GM21447 (cell line): Measurements from ENCODE around the gene PDAP1.
A peak's percentile ranks its signal among the peaks of the same experiment; 100 is the strongest.
"Not testable (repeated sequence)": the region's sequence is repeated elsewhere in the genome, so short reads cannot be mapped to it uniquely, and the experiment has no call there.

ENCODE experiments used
- ATAC-seq: cut with Tn5 transposase; IDR thresholded peaks from one replicate; pipeline ENCODE4 v1.9.1; 2021; ENCODE audit not compliant: unreplicated experiment

PDAP1 gene

GRCh38 chr7:99396418-99397296 lies 11.7 kb downstream of the PDAP1 start:
- ATAC-seq, result no peak

GRCh38 chr7:99395616-99396327 lies 12.6 kb downstream of the PDAP1 start:
- no peak for ATAC-seq

- no peak for ATAC-seq
Measured at GRCh38 chr7:99394188-99394502, 14.3 kb downstream of the PDAP1 start.

DNA sequence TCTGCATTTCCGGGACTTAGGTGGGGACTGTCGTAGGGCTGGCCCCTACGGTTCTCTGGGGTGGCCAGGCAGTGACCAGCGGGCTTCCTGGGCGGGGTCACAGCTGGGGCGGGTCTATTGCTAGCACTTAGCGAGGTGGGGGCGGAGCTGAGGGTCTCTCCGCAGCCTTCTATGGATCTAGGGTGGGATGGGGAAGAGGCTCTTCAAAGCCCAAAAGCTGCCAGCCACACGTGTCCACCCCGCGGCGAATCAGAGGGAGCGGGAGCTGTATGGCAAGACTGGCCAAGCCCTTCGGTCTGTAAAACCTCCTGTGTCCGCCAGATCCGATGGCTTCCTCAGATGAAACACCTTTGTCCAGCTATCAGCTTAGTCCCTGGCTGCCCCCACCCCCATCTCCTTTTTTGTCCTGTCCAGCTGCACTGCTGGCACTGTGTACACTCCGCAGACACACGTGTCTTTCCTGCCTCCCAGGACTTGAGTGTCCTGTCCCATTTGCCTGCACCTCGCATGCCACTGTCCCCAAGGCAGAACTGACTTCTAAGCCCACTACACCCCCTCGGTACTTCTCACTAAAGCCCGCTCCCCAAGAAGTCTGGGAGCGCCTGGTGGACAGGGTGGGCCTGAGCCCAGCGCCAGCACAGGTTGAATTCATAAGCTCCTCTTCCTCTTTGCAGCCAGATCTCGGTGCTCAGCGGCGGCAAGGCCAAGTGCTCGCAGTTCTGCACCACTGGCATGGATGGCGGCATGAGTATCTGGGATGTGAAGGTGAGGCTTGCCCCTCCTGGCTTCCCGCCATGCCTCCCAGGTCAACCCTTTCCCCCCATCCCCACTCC lies 14.8 kb downstream of the PDAP1 start:
- peak; percentile 10 for ATAC-seq

DNA sequence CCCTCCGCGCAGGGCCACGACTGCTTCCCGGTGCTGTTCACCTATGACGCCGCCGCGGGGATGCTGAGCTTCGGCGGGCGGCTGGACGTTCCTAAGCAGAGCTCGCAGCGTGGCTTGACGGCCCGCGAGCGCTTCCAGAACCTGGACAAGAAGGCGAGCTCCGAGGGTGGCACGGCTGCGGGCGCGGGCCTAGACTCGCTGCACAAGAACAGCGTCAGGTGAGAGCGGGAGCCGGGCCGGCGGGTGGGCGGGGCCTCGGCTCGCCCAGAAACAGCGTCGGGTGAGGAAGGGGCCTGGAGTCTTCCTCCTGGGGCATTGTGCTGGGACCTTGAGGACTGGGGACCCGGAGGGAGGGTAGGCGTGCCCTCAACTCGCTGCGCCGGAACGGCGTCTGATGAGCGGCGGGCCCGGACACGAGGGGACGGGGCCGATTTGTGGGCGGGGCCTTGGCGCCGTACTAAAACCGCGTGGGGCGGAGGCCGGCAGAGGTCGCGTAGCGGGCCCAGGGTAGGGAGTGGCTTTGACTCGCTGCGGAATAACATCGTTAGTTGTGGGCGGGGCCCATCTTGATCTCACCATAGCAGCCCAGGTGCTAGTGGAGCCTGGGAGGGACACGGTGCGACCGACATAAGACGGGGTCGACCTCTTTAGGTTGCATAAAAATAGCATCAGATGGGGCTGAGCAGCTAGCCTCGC lies 15.6 kb downstream of the PDAP1 start:
- peak; percentile 65 for ATAC-seq

- no peak for ATAC-seq
Measured at GRCh38 chr7:99392046-99392445, 16.4 kb downstream of the PDAP1 start.

DNA sequence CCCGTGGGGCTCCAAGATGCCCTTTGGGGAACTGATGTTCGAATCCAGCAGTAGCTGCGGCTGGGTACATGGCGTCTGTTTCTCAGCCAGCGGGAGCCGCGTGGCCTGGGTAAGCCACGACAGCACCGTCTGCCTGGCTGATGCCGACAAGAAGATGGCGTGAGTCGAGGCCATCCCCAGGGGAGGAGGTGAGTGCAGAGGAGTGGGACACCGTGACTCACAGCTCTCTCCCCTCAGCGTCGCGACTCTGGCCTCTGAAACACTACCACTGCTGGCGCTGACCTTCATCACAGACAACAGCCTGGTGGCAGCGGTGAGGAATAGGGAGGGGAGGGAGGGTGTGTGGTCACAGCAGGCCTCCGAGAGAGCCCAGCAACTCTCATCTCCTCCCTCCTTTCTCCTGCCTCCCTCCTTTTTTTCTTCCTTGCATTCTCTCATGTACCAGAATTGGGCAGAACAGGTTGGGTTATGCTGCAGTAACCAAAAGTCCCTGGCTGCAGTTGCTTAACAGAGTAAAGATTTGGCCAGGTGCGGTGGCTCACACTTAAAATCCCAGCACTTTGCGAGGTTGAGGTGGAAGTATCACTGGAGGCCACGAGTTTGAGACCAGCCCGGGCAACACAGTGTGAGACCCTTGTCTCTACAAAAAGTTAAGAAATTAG lies 17.3 kb downstream of the PDAP1 start:
- ATAC-seq, result no peak

- no peak for ATAC-seq
Measured at GRCh38 chr7:99389772-99390171, 18.6 kb downstream of the PDAP1 start.

- ATAC-seq, result no peak
Measured at GRCh38 chr7:99387912-99388311, 20.5 kb downstream of the PDAP1 start.

DNA sequence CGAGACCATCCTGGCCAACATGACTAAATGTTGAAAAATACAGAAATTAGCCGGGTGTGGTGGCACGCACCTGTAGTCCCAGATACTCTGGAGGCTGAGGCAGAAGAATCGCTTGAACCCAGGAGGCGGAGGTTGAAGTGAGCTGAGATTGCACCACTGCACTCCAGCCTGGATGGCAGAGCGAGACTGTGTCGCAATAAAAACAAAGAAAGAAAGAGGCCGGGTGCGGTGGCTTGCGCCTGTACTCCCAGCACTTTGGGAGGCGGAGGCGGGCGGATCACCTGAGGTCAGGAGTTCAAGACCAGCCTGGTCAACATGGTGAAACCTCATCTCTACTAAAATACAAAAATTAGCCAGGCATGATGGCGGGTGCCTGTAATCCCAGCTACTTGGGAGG lies 21.2 kb downstream of the PDAP1 start:
- ATAC-seq, result not testable (repeated sequence)

DNA sequence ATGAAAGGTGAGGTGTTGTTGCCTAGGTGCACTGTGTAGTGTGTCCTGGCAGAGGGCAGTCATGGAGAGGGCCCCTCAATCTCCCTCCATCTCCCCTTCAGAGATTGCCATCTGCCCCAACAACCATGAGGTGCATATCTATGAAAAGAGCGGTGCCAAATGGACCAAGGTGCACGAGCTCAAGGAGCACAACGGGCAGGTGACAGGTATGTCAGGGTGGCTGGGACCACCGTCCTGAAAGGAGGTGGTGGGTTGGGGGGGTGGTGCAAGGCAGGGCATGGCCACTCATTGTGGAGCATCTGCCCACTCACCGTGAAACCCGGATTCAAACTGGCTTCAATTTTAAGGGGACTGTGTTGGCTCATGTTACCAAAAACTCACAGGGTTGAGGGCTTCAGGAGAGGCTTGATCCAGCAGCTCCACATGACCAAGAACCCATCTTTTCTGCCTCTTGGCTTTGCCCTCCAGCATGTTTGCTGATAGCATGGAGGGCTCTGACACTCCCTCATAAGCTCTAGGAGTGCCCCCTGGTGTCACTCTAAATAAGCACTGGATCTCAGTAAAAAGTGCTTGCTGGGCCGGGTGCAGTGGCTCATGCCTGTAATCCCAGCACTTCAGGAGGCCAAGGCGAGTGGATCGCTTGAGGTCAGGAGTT lies 21.7 kb downstream of the PDAP1 start:
- ATAC-seq, result no peak

GRCh38 chr7:99385564-99385963 lies 22.8 kb downstream of the PDAP1 start:
- no peak for ATAC-seq

- no peak for ATAC-seq
Measured at GRCh38 chr7:99384523-99384922, 23.9 kb downstream of the PDAP1 start.

GRCh38 chr7:99383791-99384370 lies 24.5 kb downstream of the PDAP1 start:
- ATAC-seq, result no peak

GRCh38 chr7:99383203-99383602 lies 25.2 kb downstream of the PDAP1 start:
- no peak for ATAC-seq

DNA sequence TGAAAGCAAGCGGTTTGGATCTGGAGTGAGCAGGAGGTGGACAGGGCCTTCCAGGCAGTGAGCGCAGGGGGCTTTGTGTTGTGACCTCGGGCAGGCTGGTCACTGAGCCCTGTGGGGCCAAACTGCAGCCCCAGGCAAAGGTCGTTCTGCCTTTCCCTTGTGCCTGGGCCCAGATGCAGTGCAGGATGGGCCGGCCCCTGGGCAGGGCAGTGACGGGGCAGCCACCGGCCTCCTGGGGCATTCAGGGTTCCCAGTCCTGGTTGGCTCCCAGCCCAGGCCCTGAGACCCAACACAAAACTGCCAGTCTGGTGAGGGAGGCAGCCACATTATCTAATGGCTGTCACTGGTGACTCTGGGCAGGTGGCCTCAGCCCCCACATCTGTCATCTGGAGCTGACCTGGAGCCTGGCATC lies 26.7 kb downstream of the PDAP1 start:
- ATAC-seq, result no peak

DNA sequence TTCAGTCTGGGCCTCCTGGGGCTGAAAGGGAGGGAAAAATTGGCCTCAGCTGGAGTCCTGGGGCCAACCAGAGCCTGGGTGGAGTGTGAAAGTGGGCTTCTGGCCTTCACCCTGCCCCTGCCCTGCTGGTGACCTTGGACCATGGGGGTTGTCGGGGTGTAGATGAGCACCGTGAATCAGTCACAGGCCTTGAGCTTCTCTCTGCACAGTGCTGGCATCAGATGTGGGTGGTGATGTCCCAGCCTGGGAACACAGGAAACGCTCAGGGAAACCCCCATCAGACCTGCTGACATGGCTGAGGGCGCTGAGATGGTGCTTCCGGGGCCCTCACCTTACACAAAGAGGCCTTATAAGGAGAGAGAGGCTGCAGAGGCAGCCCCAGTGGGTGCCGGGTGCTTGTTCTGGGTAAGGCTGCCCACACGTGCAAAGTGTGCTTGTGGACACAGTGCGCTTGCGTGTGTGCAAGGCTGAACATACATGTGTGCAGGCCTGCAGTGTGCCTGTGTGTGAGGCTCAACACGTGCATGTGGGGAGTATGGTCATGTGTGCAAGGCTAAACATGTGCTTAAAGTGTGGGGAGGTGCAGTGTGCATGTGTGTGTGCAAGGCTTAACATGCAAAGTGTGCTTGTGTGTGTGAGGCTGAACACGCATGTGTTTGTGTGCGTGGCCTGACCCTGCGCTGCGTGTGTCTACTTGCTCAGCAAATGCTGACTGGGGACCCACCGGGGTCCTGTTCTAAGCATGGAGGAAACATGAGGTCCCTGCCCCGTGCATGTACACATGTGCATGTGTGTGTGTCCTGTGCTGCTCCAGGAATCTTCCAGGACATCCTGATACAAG lies 27.4 kb downstream of the PDAP1 start:
- ATAC-seq, result peak; percentile 75

- peak; percentile 49 for ATAC-seq
Measured at GRCh38 chr7:99380032-99380822, 28.2 kb downstream of the PDAP1 start.
